Measurements from ENCODE around the gene LSM7. TPM values are rescaled to one million over a fixed set of nuclear protein-coding genes. Genes with fewer than 3 reads are reported as not detected.
A peak's percentile ranks its signal among the peaks of the same experiment; 100 is the strongest.

LSM7 gene
- total RNA-seq, 1 experiment from 2014 or later: 282 TPM

- H3F3A ChIP-seq (ENCODE audit: low read length, unreplicated experiment): no peaks in the 10 kb centered on the region
- H3K79me2 ChIP-seq (ENCODE audit: low read length): no peaks in the 10 kb centered on the region
- H4K20me1 ChIP-seq (ENCODE audit: low read length): no peaks in the 10 kb centered on the region
- H3K9me3 ChIP-seq (ENCODE audit: low read length): no peaks in the 10 kb centered on the region
- no peak overlapping the region for H2AFZ ChIP-seq (ENCODE audit: low read length)
- ChIA-PET CTCF (no interaction called here), POLR2A (ENCODE audit: unreplicated experiment) (no interaction called here)
- ATAC-seq (no peak), DNase-seq (no peak)
- TF ChIP-seq EZH2phosphoT487 (IDR thresholded peaks at IDR 0.05; ENCODE audit: borderline replicate concordance, low read length) (no peak), CTCF (conservative IDR thresholded peaks at IDR 0.05; ENCODE audit: low read depth, low read length) (no peak), EZH2 (IDR thresholded peaks at IDR 0.05; ENCODE audit: low read length, unreplicated experiment) (no peak)
- no peaks in the 10 kb centered on the region for H3K4me1 ChIP-seq (ENCODE audit: insufficient read depth, low read length)
- H3K27ac ChIP-seq (ENCODE audit: low read length): no peak overlapping the region
- no peaks in the 10 kb centered on the region for H3K36me3 ChIP-seq (ENCODE audit: low read depth, low read length)
- peaks cover 2% of the 10 kb centered on the region; the same call in 1 of the 2 replicates for H3K27me3 ChIP-seq (ENCODE audit: low read length)
- H3K9ac ChIP-seq (ENCODE audit: low read length): no peak overlapping the region
- no peak overlapping the region for H3K4me3 ChIP-seq (ENCODE audit: low read length)
- no peak overlapping the region for H3K4me2 ChIP-seq (ENCODE audit: low read length)
- no peaks in the 10 kb centered on the region for H3K9me2 ChIP-seq (replicated peaks; ENCODE audit: low read length)
- BruUV-seq (replicated peaks): no TSS peak
- intact Hi-C loops (cut with micrococcal nuclease): no loop called here
Measured at GRCh38 chr19:2296141-2296540, 32.2 kb downstream of the LSM7 start.

GRCh38 chr19:2294687-2295335 is 33.6 kb downstream of the LSM7 start:
- H3F3A ChIP-seq (ENCODE audit: low read length, unreplicated experiment): no peaks in the 10 kb centered on the region
- no peaks in the 10 kb centered on the region for H3K9me2 ChIP-seq (replicated peaks; ENCODE audit: low read length)
- H3K4me3 ChIP-seq (ENCODE audit: low read length): no peak overlapping the region
- H3K4me1 ChIP-seq (ENCODE audit: insufficient read depth, low read length): no peaks in the 10 kb centered on the region
- no peak overlapping the region for H2AFZ ChIP-seq (ENCODE audit: low read length)
- DNase-seq (no peak), ATAC-seq (no peak)
- TF ChIP-seq EZH2 (IDR thresholded peaks at IDR 0.05; ENCODE audit: low read length, unreplicated experiment) (no peak), CTCF (conservative IDR thresholded peaks at IDR 0.05; ENCODE audit: low read depth, low read length) (no peak), EZH2phosphoT487 (IDR thresholded peaks at IDR 0.05; ENCODE audit: borderline replicate concordance, low read length) (no peak)
- H3K79me2 ChIP-seq (ENCODE audit: low read length): no peaks in the 10 kb centered on the region
- no peak overlapping the region for H3K4me2 ChIP-seq (ENCODE audit: low read length)
- H3K9me3 ChIP-seq (ENCODE audit: low read length): no peaks in the 10 kb centered on the region
- peaks cover 15% of the 10 kb centered on the region for H3K27me3 ChIP-seq (ENCODE audit: low read length)
- POLR2A ChIA-PET (ENCODE audit: unreplicated experiment): no interaction called here
- no peaks in the 10 kb centered on the region for H4K20me1 ChIP-seq (ENCODE audit: low read length)
- CTCF ChIA-PET: no interaction called here
- no TSS peak for BruUV-seq (replicated peaks)
- H3K27ac ChIP-seq (ENCODE audit: low read length): no peak overlapping the region
- intact Hi-C loops (cut with micrococcal nuclease): no loop called here
- H3K36me3 ChIP-seq (ENCODE audit: low read depth, low read length): no peaks in the 10 kb centered on the region
- no peak overlapping the region for H3K9ac ChIP-seq (ENCODE audit: low read length)

GRCh38 chr19:2291185-2291751 is 37.1 kb downstream of the LSM7 start:
- Histone ChIP-seq H3F3A (ENCODE audit: low read length, unreplicated experiment) (no peaks in the 10 kb centered on the region), H3K4me3 (ENCODE audit: low read length) (no peak overlapping the region), H2AFZ (ENCODE audit: low read length) (no peak overlapping the region), H3K9me2 (replicated peaks; ENCODE audit: low read length) (no peaks in the 10 kb centered on the region), H3K9me3 (ENCODE audit: low read length) (no peaks in the 10 kb centered on the region), H3K4me2 (ENCODE audit: low read length) (peak overlapping the region; percentile 74), H4K20me1 (ENCODE audit: low read length) (no peaks in the 10 kb centered on the region), H3K27me3 (ENCODE audit: low read length) (peaks cover 21% of the 10 kb centered on the region), H3K79me2 (ENCODE audit: low read length) (no peaks in the 10 kb centered on the region), H3K4me1 (ENCODE audit: insufficient read depth, low read length) (no peaks in the 10 kb centered on the region), H3K9ac (ENCODE audit: low read length) (no peak overlapping the region), H3K36me3 (ENCODE audit: low read depth, low read length) (no peaks in the 10 kb centered on the region), H3K27ac (ENCODE audit: low read length) (no peak overlapping the region)
- ChIA-PET POLR2A (ENCODE audit: unreplicated experiment) (no interaction called here), CTCF (no interaction called here)
- BruUV-seq (replicated peaks): no TSS peak
- intact Hi-C loops (cut with micrococcal nuclease): no loop called here
- no peak for TF ChIP-seq EZH2phosphoT487 (IDR thresholded peaks at IDR 0.05; ENCODE audit: borderline replicate concordance, low read length)
- TF ChIP-seq EZH2 (IDR thresholded peaks at IDR 0.05; ENCODE audit: low read length, unreplicated experiment): no peak
- ATAC-seq (peak; percentile 21), DNase-seq (no peak)

Measured in PC-3 (cell line).